Memory B cell (primary cell): ENCODE data around the gene SIPA1L3.

Experiments
- ATAC-seq: fragments of 150-1000 bp; cut with Tn5 transposase; 2 replicates; pipeline ENCODE4 v1.10.0; 2021; ENCODE audit warnings: low read depth, mild to moderate bottlenecking, moderate library complexity
- DNase-seq, 2 donors: peaks; one replicate each; pipeline ENCODE4 v3.0.0; 2022; ENCODE audit warnings: low spot score in 2 of 2
- H3K27ac Mint-ChIP-seq: one replicate; pipeline ENCODE4 v1.8.0; 2022; ENCODE audit warnings: mild to moderate bottlenecking, moderate library complexity, mixed read lengths
- H3K27me3 Mint-ChIP-seq: one replicate; pipeline ENCODE4 v1.8.0; 2022; ENCODE audit warnings: mixed read lengths
- H3K36me3 Mint-ChIP-seq: one replicate; pipeline ENCODE4 v1.8.0; 2022; ENCODE audit warnings: mild to moderate bottlenecking, mixed read lengths
- H3K4me1 Mint-ChIP-seq: one replicate; pipeline ENCODE4 v1.8.0; 2022; ENCODE audit warnings: mixed read lengths
- H3K4me3 Mint-ChIP-seq: one replicate; pipeline ENCODE4 v1.8.0; 2022; ENCODE audit warnings: mild to moderate bottlenecking, moderate library complexity, mixed read lengths
- H3K9me3 Mint-ChIP-seq: one replicate; pipeline ENCODE4 v1.8.0; 2022; ENCODE audit warnings: mixed read lengths

SIPA1L3 gene

GRCh38 chr19:38042132-38042531, 135.1 kb downstream of the SIPA1L3 start:
- peaks cover 13% of the 10 kb centered on the region for H3K36me3 Mint-ChIP-seq

GRCh38 chr19:38043649-38044144, 136.7 kb downstream of the SIPA1L3 start:
- Mint-ChIP-seq H3K27ac (peak overlapping the region; percentile 96), H3K9me3 (no peaks in the 10 kb centered on the region), H3K36me3 (peaks cover 7% of the 10 kb centered on the region), H3K4me3 (peak overlapping the region; percentile 33), H3K27me3 (no peaks in the 10 kb centered on the region), H3K4me1 (peaks cover 48% of the 10 kb centered on the region)
- DNase-seq (no peak), ATAC-seq (no peak)

More at GRCh38 chr19:38042132-38042531, 135.1 kb downstream of the SIPA1L3 start:
- H3K27me3 Mint-ChIP-seq = no peaks in the 10 kb centered on the region
- H3K27ac Mint-ChIP-seq = peak overlapping the region; percentile 55
- DNase-seq (no peak), ATAC-seq (no peak)
- H3K9me3 Mint-ChIP-seq = no peaks in the 10 kb centered on the region
- no peak overlapping the region for H3K4me3 Mint-ChIP-seq
- H3K4me1 Mint-ChIP-seq = peaks cover 43% of the 10 kb centered on the region

- Mint-ChIP-seq H3K4me1 (peaks cover 53% of the 10 kb centered on the region), H3K4me3 (peak overlapping the region; percentile 65), H3K9me3 (no peaks in the 10 kb centered on the region), H3K27ac (peak overlapping the region; percentile 96), H3K27me3 (no peaks in the 10 kb centered on the region), H3K36me3 (peaks cover 7% of the 10 kb centered on the region)
- DNase-seq (no peak), ATAC-seq (no peak)
Measured at GRCh38 chr19:38044267-38045111, 137.5 kb downstream of the SIPA1L3 start.

- peak overlapping the region; percentile 96 for H3K27ac Mint-ChIP-seq
- peaks cover 56% of the 10 kb centered on the region for H3K4me1 Mint-ChIP-seq
- H3K36me3 Mint-ChIP-seq = peaks cover 7% of the 10 kb centered on the region
- ATAC-seq (no peak), DNase-seq (no peak)
- no peaks in the 10 kb centered on the region for H3K9me3 Mint-ChIP-seq
- no peaks in the 10 kb centered on the region for H3K27me3 Mint-ChIP-seq
- peak overlapping the region; percentile 65 for H3K4me3 Mint-ChIP-seq
Measured at GRCh38 chr19:38045554-38046253, 138.7 kb downstream of the SIPA1L3 start.

GRCh38 chr19:38046254-38047048, 139.4 kb downstream of the SIPA1L3 start:
- Mint-ChIP-seq H3K9me3 (no peaks in the 10 kb centered on the region), H3K4me3 (peak overlapping the region; percentile 65), H3K27ac (peak overlapping the region; percentile 96), H3K36me3 (peaks cover 7% of the 10 kb centered on the region), H3K27me3 (no peaks in the 10 kb centered on the region), H3K4me1 (peaks cover 56% of the 10 kb centered on the region)
- peak; percentile 62 for ATAC-seq
- peak; percentile 64 to 70 for DNase-seq

- DNase-seq (no peak), ATAC-seq (no peak)
- Mint-ChIP-seq H3K27me3 (no peaks in the 10 kb centered on the region), H3K4me3 (peak overlapping the region; percentile 65), H3K36me3 (peaks cover 5% of the 10 kb centered on the region), H3K4me1 (peaks cover 56% of the 10 kb centered on the region), H3K27ac (peak overlapping the region; percentile 96), H3K9me3 (no peaks in the 10 kb centered on the region)
Measured at GRCh38 chr19:38047049-38047438, 140.0 kb downstream of the SIPA1L3 start.

GRCh38 chr19:38047641-38048040, 140.6 kb downstream of the SIPA1L3 start:
- ATAC-seq (no peak), DNase-seq (no peak)
- H3K27ac Mint-ChIP-seq = peak overlapping the region; percentile 96
- peaks cover 56% of the 10 kb centered on the region for H3K4me1 Mint-ChIP-seq
- H3K36me3 Mint-ChIP-seq = peaks cover 5% of the 10 kb centered on the region
- H3K9me3 Mint-ChIP-seq = no peaks in the 10 kb centered on the region
- H3K27me3 Mint-ChIP-seq = no peaks in the 10 kb centered on the region
- H3K4me3 Mint-ChIP-seq = no peak overlapping the region

GRCh38 chr19:38049105-38049649, 142.2 kb downstream of the SIPA1L3 start:
- H3K27ac Mint-ChIP-seq = peak overlapping the region; percentile 96
- H3K4me1 Mint-ChIP-seq = peaks cover 52% of the 10 kb centered on the region
- H3K36me3 Mint-ChIP-seq = peaks cover under 1% of the 10 kb centered on the region
- peak; percentile 46 for ATAC-seq
- H3K4me3 Mint-ChIP-seq = peak overlapping the region; percentile 82
- DNase-seq = peak; percentile 49
- H3K27me3 Mint-ChIP-seq = no peaks in the 10 kb centered on the region
- no peaks in the 10 kb centered on the region for H3K9me3 Mint-ChIP-seq

GRCh38 chr19:38055010-38055409, 148.0 kb downstream of the SIPA1L3 start:
- Mint-ChIP-seq H3K27ac (peak overlapping the region; percentile 14), H3K9me3 (no peaks in the 10 kb centered on the region), H3K4me3 (no peak overlapping the region), H3K27me3 (no peaks in the 10 kb centered on the region), H3K36me3 (peaks cover 7% of the 10 kb centered on the region), H3K4me1 (peaks cover 21% of the 10 kb centered on the region)
- ATAC-seq (no peak), DNase-seq (no peak)

- Mint-ChIP-seq H3K27me3 (no peaks in the 10 kb centered on the region), H3K9me3 (no peaks in the 10 kb centered on the region)
- ATAC-seq = no peak
Measured at GRCh38 chr19:38055655-38056521, 148.9 kb downstream of the SIPA1L3 start.

GRCh38 chr19:38056646-38057045, 149.6 kb downstream of the SIPA1L3 start:
- DNase-seq (no peak), ATAC-seq (no peak)
- Mint-ChIP-seq H3K9me3 (no peaks in the 10 kb centered on the region), H3K36me3 (peaks cover 11% of the 10 kb centered on the region), H3K27me3 (no peaks in the 10 kb centered on the region), H3K4me3 (no peak overlapping the region), H3K4me1 (peaks cover 28% of the 10 kb centered on the region), H3K27ac (peak overlapping the region; percentile 2)

More at GRCh38 chr19:38055655-38056521, 148.9 kb downstream of the SIPA1L3 start:
- Mint-ChIP-seq H3K36me3 (peaks cover 7% of the 10 kb centered on the region), H3K4me3 (no peak overlapping the region), H3K4me1 (peaks cover 23% of the 10 kb centered on the region), H3K27ac (peak overlapping the region; percentile 2)
- no peak for DNase-seq

GRCh38 chr19:38057959-38058690, 151.1 kb downstream of the SIPA1L3 start:
- ATAC-seq = no peak
- H3K4me1 Mint-ChIP-seq = peaks cover 26% of the 10 kb centered on the region
- H3K9me3 Mint-ChIP-seq = no peaks in the 10 kb centered on the region
- no peak for DNase-seq
- H3K36me3 Mint-ChIP-seq = peaks cover 15% of the 10 kb centered on the region
- no peak overlapping the region for H3K4me3 Mint-ChIP-seq
- H3K27ac Mint-ChIP-seq = peak overlapping the region; percentile 53
- no peaks in the 10 kb centered on the region for H3K27me3 Mint-ChIP-seq
